HepG2 (cell line): Measurements from ENCODE around the gene TOMM6. TPM values are rescaled to one million over a fixed set of nuclear protein-coding genes. Genes with fewer than 3 reads are reported as not detected.

Source experiments
- BHLHE40 ChIP-seq: IDR thresholded peaks from 2 replicates; pipeline ENCODE4 v1.6.1; 2011; ENCODE audit warnings: low read length, improper control_type of control experiment
- KDM1A ChIP-seq: IDR thresholded peaks from 2 replicates; pipeline ENCODE4 v1.6.1; 2016; ENCODE audit warnings: missing compliant biosample characterization
- KLF6 ChIP-seq: IDR thresholded peaks from 2 replicates; pipeline ENCODE4 v1.8.0; 2016; ENCODE audit warnings: missing biosample characterization, missing genetic modification reagents
- MAZ ChIP-seq, 2 experiments: sonication (generic) in 1 of 2; formaldehyde crosslinking in 1 of 2; IDR thresholded peaks; 2 replicates each; pipeline versions ENCODE4 v1.5.0 to v1.6.1; 2012 to 2020; ENCODE audit warnings: low read depth in 2 of 2, mild to moderate bottlenecking in 2 of 2, borderline replicate concordance in 1 of 2, improper control_type of control experiment in 1 of 2, low read length in 1 of 2, missing genetic modification reagents in 1 of 2, moderate library complexity in 1 of 2
- NFE2 ChIP-seq: sonication (generic); formaldehyde crosslinking; IDR thresholded peaks from 2 replicates; pipeline ENCODE4 v1.4.0; 2020; ENCODE audit warnings: missing genetic modification reagents
- PHF8 ChIP-seq: sonication (generic); formaldehyde crosslinking; IDR thresholded peaks from 2 replicates; pipeline ENCODE4 v1.5.0; 2020; ENCODE audit warnings: missing genetic modification reagents
- RCOR2 ChIP-seq: IDR thresholded peaks from 2 replicates; pipeline ENCODE4 v1.6.1; 2016; ENCODE audit warnings: missing biosample characterization, missing genetic modification reagents
- REL ChIP-seq: sonication (generic); formaldehyde crosslinking; conservative IDR thresholded peaks from 2 replicates; pipeline ENCODE4 v1.8.0; 2022; ENCODE audit warnings: mild to moderate bottlenecking, missing genetic modification reagents, moderate library complexity
- ZNF264 ChIP-seq: sonication (generic); formaldehyde crosslinking; IDR thresholded peaks from 2 replicates; pipeline ENCODE4 v1.4.0; 2020; ENCODE audit warnings: missing genetic modification reagents
- ZNF280D ChIP-seq: sonication (generic); formaldehyde crosslinking; IDR thresholded peaks from 2 replicates; pipeline ENCODE4 v1.5.1; 2020; ENCODE audit warnings: mild to moderate bottlenecking, missing genetic modification reagents
- ZNF343 ChIP-seq: sonication (generic); formaldehyde crosslinking; IDR thresholded peaks from 2 replicates; pipeline ENCODE4 v1.4.0; 2020; ENCODE audit warnings: mild to moderate bottlenecking, missing genetic modification reagents
- ZNF468 ChIP-seq: sonication (generic); formaldehyde crosslinking; IDR thresholded peaks from 2 replicates; pipeline ENCODE4 v1.8.0; 2022; ENCODE audit warnings: mild to moderate bottlenecking, moderate library complexity, missing genetic modification reagents
- ZNF564 ChIP-seq: sonication (generic); formaldehyde crosslinking; IDR thresholded peaks from 2 replicates; pipeline ENCODE4 v1.8.1; 2023; ENCODE audit warnings: mild to moderate bottlenecking, missing genetic modification reagents
- ZNF766 ChIP-seq: sonication (generic); formaldehyde crosslinking; IDR thresholded peaks from 2 replicates; pipeline ENCODE4 v1.5.0; 2020; ENCODE audit warnings: missing genetic modification reagents, borderline replicate concordance
- ZNF777 ChIP-seq: sonication (generic); formaldehyde crosslinking; IDR thresholded peaks from 2 replicates; pipeline ENCODE4 v1.4.0; 2020; ENCODE audit warnings: missing genetic modification reagents
- ZNF788 ChIP-seq: sonication (generic); formaldehyde crosslinking; IDR thresholded peaks from 2 replicates; pipeline ENCODE4 v1.5.0; 2020; ENCODE audit warnings: mild to moderate bottlenecking, missing genetic modification reagents, borderline replicate concordance
- ZSCAN21 ChIP-seq: sonication (generic); formaldehyde crosslinking; IDR thresholded peaks from 2 replicates; pipeline ENCODE4 v1.8.0; 2022; ENCODE audit warnings: mild to moderate bottlenecking, missing genetic modification reagents, moderate library complexity, borderline replicate concordance
- polyA plus RNA-seq, 8 experiments: library from polyadenylated mRNA; depleted of rRNA in 3 of 8; stranded (reverse) in 7 of 8; unstranded in 1 of 8; fragments of >200 nt; fragmentation: Illumina TruSeq in 4 of 8; extraction: Trizol in 4 of 8; gene quantifications; 2 replicates each; pipeline versions ENCODE4 v1.2.1 to v1.2.3, GENCODE V29; 2011 to 2016; ENCODE audit warnings: low read depth in 4 of 8, missing spikeins in 1 of 8, mixed read lengths in 1 of 8; ENCODE audit not compliant: insufficient read depth in 1 of 8
- total RNA-seq, 5 experiments: library from RNA; depleted of rRNA; stranded (reverse); fragments of >200 nt; fragmentation: Illumina TruSeq; extraction: Trizol; gene quantifications; 2 replicates each; pipeline ENCODE4 v1.2.3, GENCODE V29; 2016; ENCODE audit warnings: low read depth in 1 of 5
- TF ChIP-seq, protein P1 (sequence below): IDR thresholded peaks from 2 replicates; pipeline ENCODE4 v1.6.1; 2016; ENCODE audit warnings: low read depth, control low read depth
- TF ChIP-seq, protein P2 (sequence below): sonication (generic); formaldehyde crosslinking; IDR thresholded peaks from one replicate; pipeline ENCODE4 v1.5.1; 2020; ENCODE audit warnings: mild to moderate bottlenecking, missing genetic modification reagents; ENCODE audit errors: not compliant biosample characterization

TOMM6 gene
- total and polyA plus RNA-seq, 2 of the 13 experiments (the other 11 are each of a cell fraction or from before 2014, with no cell fraction given) = 320 to 321 TPM

DNA sequence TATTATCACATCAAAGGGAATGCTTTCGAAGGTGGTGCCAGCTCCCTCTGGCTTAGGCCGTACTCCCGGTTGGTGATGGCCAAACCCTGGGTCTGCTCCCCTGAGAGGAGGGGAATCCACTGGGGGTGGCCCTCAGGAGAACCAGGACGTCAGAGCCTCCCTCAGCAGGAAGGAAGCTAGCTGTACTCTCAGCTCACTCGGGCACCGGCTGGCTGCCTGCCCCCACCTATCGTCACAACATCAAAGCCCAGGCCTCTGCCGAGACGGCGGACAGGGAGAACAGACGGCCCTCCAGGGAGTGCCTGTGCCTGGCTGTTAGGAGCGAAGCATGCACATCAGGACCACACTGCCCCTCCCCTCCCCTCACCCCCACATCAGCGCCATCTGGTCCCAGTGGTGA, 31.1 kb upstream of the TOMM6 start (continued):
- TF ChIP-seq ZNF468 (CRISPR knock-in tag) (no peak), RCOR2 (CRISPR knock-in tag) (no peak), ZNF777 (CRISPR knock-in tag) (peak; percentile 79; the same call in 1 of the 2 replicates), KDM1A (CRISPR knock-in tag) (no peak), MAZ (IDR thresholded peaks at IDR 0.05; ENCODE audit: borderline replicate concordance, low read depth, low read length) (no peak), MAZ (CRISPR knock-in tag; IDR thresholded peaks at IDR 0.05; ENCODE audit: low read depth) (no peak), ZNF264 (CRISPR knock-in tag) (no peak), ZSCAN21 (CRISPR knock-in tag) (no peak), KLF6 (CRISPR knock-in tag) (no peak), REL (no peak), PHF8 (CRISPR knock-in tag) (no peak), NFE2 (CRISPR knock-in tag) (no peak), ZNF343 (CRISPR knock-in tag) (no peak), ZNF280D (CRISPR knock-in tag) (no peak), ZNF564 (no peak), ZNF766 (CRISPR knock-in tag) (no peak), ZNF788 (CRISPR knock-in tag) (no peak), BHLHE40 (no peak)
- TF ChIP-seq, protein P1, sequence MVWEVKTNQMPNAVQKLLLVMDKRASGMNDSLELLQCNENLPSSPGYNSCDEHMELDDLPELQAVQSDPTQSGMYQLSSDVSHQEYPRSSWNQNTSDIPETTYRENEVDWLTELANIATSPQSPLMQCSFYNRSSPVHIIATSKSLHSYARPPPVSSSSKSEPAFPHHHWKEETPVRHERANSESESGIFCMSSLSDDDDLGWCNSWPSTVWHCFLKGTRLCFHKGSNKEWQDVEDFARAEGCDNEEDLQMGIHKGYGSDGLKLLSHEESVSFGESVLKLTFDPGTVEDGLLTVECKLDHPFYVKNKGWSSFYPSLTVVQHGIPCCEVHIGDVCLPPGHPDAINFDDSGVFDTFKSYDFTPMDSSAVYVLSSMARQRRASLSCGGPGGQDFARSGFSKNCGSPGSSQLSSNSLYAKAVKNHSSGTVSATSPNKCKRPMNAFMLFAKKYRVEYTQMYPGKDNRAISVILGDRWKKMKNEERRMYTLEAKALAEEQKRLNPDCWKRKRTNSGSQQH (CRISPR knock-in tag) = no peak
- TF ChIP-seq, protein P2, sequence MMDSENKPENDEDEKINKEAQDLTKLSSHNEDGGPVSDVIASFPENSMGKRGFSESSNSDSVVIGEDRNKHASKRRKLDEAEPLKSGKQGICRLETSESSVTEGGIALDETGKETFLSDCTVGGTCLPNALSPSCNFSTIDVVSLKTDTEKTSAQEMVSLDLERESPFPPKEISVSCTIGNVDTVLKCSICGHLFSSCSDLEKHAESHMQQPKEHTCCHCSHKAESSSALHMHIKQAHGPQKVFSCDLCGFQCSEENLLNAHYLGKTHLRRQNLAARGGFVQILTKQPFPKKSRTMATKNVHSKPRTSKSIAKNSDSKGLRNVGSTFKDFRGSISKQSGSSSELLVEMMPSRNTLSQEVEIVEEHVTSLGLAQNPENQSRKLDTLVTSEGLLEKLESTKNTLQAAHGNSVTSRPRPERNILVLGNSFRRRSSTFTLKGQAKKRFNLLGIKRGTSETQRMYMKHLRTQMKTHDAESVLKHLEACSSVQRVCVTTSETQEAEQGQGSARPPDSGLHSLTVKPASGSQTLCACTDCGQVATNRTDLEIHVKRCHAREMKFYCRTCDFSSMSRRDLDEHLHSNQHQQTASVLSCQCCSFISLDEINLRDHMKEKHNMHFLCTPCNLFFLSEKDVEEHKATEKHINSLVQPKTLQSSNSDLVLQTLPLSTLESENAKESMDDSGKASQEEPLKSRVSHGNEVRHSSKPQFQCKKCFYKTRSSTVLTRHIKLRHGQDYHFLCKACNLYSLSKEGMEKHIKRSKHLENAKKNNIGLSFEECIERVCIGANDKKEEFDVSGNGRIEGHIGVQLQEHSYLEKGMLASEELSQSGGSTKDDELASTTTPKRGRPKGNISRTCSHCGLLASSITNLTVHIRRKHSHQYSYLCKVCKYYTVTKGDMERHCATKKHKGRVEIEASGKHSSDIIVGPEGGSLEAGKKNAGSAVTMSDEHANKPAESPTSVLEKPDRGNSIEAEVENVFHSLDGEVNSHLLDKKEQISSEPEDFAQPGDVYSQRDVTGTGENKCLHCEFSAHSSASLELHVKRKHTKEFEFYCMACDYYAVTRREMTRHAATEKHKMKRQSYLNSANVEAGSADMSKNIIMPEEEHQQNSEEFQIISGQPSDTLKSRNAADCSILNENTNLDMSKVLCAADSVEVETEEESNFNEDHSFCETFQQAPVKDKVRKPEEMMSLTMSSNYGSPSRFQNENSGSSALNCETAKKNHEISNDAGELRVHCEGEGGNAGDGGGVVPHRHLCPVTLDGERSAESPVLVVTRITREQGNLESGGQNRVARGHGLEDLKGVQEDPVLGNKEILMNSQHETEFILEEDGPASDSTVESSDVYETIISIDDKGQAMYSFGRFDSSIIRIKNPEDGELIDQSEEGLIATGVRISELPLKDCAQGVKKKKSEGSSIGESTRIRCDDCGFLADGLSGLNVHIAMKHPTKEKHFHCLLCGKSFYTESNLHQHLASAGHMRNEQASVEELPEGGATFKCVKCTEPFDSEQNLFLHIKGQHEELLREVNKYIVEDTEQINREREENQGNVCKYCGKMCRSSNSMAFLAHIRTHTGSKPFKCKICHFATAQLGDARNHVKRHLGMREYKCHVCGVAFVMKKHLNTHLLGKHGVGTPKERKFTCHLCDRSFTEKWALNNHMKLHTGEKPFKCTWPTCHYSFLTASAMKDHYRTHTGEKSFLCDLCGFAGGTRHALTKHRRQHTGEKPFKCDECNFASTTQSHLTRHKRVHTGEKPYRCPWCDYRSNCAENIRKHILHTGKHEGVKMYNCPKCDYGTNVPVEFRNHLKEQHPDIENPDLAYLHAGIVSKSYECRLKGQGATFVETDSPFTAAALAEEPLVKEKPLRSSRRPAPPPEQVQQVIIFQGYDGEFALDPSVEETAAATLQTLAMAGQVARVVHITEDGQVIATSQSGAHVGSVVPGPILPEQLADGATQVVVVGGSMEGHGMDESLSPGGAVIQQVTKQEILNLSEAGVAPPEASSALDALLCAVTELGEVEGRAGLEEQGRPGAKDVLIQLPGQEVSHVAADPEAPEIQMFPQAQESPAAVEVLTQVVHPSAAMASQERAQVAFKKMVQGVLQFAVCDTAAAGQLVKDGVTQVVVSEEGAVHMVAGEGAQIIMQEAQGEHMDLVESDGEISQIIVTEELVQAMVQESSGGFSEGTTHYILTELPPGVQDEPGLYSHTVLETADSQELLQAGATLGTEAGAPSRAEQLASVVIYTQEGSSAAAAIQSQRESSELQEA (CRISPR knock-in tag) = no peak
